ENCODE results near the gene NCBP1.
"Not testable (repeated sequence)": the region's sequence is repeated elsewhere in the genome, so short reads cannot be mapped to it uniquely, and the experiment has no call there.

NCBP1 gene

GRCh38 chr9:97695995-97696802 lies 62.6 kb downstream of the NCBP1 start:
- Histone ChIP-seq H3K9ac (ENCODE audit: insufficient read length) (peak overlapping the region; percentile 89), H3K4me3 (peak overlapping the region; percentile 98), H3K27ac (no peak overlapping the region), H3K9me3 (ENCODE audit: low read depth, low read length) (no peaks in the 10 kb centered on the region), H3K36me3 (ENCODE audit: insufficient read depth, low read length) (peaks cover 14% of the 10 kb centered on the region)
- no peak for TF ChIP-seq EZH2 (IDR thresholded peaks at IDR 0.05)
- no peak for TF ChIP-seq POLR2AphosphoS5 (IDR thresholded peaks at IDR 0.05; ENCODE audit: borderline replicate concordance, low read depth, low read length)
- no peak for TF ChIP-seq FOXP2 (optimal IDR thresholded peaks at IDR 0.05; ENCODE audit: control extremely low read depth, extremely low read length, insufficient read depth)
- no peak for DNase-seq (ENCODE audit: low read depth, low spot score)

DNA sequence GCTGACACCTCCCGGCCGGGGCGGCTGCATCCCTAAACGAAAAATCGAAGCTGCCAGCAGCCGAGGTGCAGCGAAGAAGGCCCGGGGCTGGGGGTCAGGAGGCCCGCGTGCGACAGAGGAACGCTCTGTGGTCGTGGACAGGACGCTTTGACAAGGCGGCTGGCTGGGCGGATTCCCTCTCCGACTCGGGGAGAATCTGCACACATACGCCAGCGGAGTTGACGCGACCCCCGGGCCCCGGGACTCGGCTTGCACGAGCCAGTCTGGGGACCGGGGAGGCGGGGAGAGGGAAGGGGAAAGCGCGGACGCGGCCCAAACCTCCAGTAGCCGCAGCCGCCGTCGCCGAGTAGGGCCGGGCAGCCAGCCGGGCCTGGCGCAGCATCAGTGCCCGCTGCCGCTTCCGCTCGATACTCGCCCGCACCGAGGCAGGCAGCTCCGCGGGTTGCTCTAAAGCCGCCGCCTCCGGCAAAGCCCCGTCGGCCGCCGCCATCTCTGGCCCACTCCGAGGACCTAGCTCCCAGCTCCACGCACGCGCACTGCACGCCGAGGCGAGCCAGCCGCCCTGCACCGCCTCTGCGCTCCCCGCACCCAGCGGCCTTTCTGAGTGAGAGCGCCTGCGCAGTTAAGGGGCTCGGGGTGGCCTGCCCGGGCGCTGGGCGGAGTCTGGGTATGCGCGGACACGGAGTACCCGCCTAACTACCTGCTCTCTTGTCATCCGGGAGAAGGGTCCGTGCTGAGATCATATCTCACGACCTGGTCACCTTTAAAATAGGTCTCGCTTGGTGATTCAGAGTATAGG lies 63.4 kb downstream of the NCBP1 start, which contains the start of gene XPA:
XPA (minus strand) TSS at position 538 of the 799 bp plus-strand sequence; CDS start at position 490, 48 bp downstream.
- Histone ChIP-seq H3K27ac (no peak within 1 kb of the TSS), H3K36me3 (ENCODE audit: insufficient read depth, low read length) (peaks cover 11% of the 10 kb centered on the region), H3K9me3 (ENCODE audit: low read depth, low read length) (no peaks in the 10 kb centered on the region), H3K9ac (ENCODE audit: insufficient read length) (peak within 1 kb of the TSS; percentile 89), H3K4me3 (peak within 1 kb of the TSS; percentile 98)
- no peak for TF ChIP-seq FOXP2 (optimal IDR thresholded peaks at IDR 0.05; ENCODE audit: control extremely low read depth, extremely low read length, insufficient read depth)
- TF ChIP-seq POLR2AphosphoS5 (IDR thresholded peaks at IDR 0.05; ENCODE audit: borderline replicate concordance, low read depth, low read length) = peak; percentile 91
- DNase-seq (ENCODE audit: low read depth, low spot score) = peak; percentile 52

DNA sequence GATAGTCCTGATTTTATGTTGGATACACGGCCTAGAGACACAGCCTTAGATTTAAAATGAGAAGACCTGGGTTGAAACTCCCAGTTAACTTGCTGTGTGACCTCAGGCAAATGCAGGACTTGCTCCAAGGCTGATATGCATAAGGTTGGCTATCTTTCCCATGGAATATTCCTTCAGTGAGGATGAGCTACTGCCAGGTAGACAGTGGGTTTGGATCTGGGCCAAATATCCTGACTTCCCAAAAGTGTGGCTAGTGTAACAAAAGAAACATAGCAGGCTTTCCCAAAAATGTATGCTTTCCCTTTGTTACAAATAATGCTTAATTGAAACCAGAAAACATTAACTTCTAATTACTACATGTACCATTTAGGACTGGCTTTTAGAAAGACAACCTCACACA lies 64.2 kb downstream of the NCBP1 start:
- H3K9me3 ChIP-seq (ENCODE audit: low read depth, low read length) = no peaks in the 10 kb centered on the region
- H3K4me3 ChIP-seq = peak overlapping the region; percentile 98
- TF ChIP-seq FOXP2 (optimal IDR thresholded peaks at IDR 0.05; ENCODE audit: control extremely low read depth, extremely low read length, insufficient read depth) (no peak), EZH2 (IDR thresholded peaks at IDR 0.05) (no peak), POLR2AphosphoS5 (IDR thresholded peaks at IDR 0.05; ENCODE audit: borderline replicate concordance, low read depth, low read length) (no peak)
- DNase-seq (ENCODE audit: low read depth, low spot score) = no peak
- peaks cover 10% of the 10 kb centered on the region for H3K36me3 ChIP-seq (ENCODE audit: insufficient read depth, low read length)
- no peak overlapping the region for H3K27ac ChIP-seq
- no peak overlapping the region for H3K9ac ChIP-seq (ENCODE audit: insufficient read length)

GRCh38 chr9:97698865-97699264 lies 65.2 kb downstream of the NCBP1 start:
- Histone ChIP-seq H3K27ac (no peak overlapping the region), H3K9ac (ENCODE audit: insufficient read length) (no peak overlapping the region), H3K4me3 (no peak overlapping the region), H3K36me3 (ENCODE audit: insufficient read depth, low read length) (no peaks in the 10 kb centered on the region), H3K9me3 (ENCODE audit: low read depth, low read length) (no peaks in the 10 kb centered on the region)
- TF ChIP-seq POLR2AphosphoS5 (IDR thresholded peaks at IDR 0.05; ENCODE audit: borderline replicate concordance, low read depth, low read length) (no peak), FOXP2 (optimal IDR thresholded peaks at IDR 0.05; ENCODE audit: control extremely low read depth, extremely low read length, insufficient read depth) (no peak), EZH2 (IDR thresholded peaks at IDR 0.05) (no peak)
- no peak for DNase-seq (ENCODE audit: low read depth, low spot score)

DNA sequence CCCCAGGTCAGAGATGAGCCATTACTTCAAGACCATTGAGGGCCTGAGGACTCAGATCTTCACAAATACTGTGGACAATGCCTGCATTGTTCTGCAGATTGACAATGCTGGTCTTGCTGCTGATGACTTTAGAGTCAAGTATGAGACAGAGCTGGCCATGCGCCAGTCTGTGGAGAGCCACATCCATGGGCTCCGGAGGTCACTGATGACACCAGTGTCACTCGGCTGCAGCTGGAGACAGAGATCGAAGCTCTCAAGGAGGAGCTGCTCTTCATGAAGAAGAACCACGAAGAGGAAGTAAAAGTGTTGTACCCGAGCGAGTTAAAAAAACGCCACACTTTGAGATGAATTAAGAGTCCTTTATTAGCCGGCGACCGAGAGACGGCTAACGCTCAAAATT lies 65.7 kb downstream of the NCBP1 start:
- not testable (repeated sequence) for H3K9ac ChIP-seq (ENCODE audit: insufficient read length); H3K27ac ChIP-seq; H3K36me3 ChIP-seq (ENCODE audit: insufficient read depth, low read length); DNase-seq (ENCODE audit: low read depth, low spot score); H3K9me3 ChIP-seq (ENCODE audit: low read depth, low read length); H3K4me3 ChIP-seq

- not testable (repeated sequence) for H3K9ac ChIP-seq (ENCODE audit: insufficient read length); DNase-seq (ENCODE audit: low read depth, low spot score); H3K27ac ChIP-seq; H3K36me3 ChIP-seq (ENCODE audit: insufficient read depth, low read length); H3K9me3 ChIP-seq (ENCODE audit: low read depth, low read length); H3K4me3 ChIP-seq
Measured at GRCh38 chr9:97699824-97700223, 66.2 kb downstream of the NCBP1 start.

DNA sequence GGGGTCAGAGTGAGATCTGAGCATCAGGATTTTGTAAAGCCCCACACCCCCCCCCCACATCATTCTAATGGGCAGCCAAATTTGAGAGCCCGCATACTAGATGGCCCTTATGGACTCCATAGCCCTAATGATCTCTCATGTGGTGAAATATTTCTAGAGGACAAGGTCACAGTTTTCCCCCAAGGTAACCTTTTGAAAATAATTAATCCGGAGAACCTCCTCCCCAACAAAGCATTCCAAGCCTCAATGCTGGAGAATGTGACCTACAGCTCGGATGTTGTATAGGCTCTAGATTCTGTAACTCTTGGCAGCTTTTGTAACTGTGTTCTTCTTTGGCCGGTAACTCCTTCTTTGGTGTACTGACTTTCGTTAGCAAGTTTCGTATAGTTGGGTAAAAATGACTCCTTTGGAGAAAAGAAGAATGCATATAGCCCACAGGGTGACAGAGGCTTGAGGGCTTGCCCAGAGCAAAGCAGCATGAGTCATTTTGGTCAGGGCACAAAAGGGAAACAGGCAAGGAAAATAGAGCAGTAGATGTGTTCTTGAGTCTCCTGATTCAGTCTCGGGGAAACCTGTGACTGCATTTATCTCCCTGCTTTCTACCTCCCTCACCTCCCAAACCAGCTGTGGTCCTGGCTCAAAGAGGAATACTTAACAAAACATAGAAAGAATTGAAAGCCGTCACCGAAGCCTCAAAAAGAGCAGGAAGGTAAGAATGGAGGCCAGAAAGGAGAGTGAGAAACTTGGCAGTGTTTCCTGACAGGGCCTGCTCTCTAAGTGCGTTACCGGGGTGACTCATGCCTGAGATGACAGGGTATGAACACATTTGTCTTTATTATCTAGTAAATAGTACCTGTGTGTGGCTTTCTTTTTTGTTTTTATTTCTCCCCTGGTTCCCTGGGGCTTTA lies 70.1 kb downstream of the NCBP1 start:
- Histone ChIP-seq H3K9ac (ENCODE audit: insufficient read length) (no peak overlapping the region), H3K4me3 (no peak overlapping the region), H3K27ac (no peak overlapping the region), H3K36me3 (ENCODE audit: insufficient read depth, low read length) (no peaks in the 10 kb centered on the region), H3K9me3 (ENCODE audit: low read depth, low read length) (no peaks in the 10 kb centered on the region)
- DNase-seq (ENCODE audit: low read depth, low spot score) = no peak
- TF ChIP-seq POLR2AphosphoS5 (IDR thresholded peaks at IDR 0.05; ENCODE audit: borderline replicate concordance, low read depth, low read length) = no peak
- TF ChIP-seq FOXP2 (optimal IDR thresholded peaks at IDR 0.05; ENCODE audit: control extremely low read depth, extremely low read length, insufficient read depth) = no peak
- no peak for TF ChIP-seq EZH2 (IDR thresholded peaks at IDR 0.05)

DNA sequence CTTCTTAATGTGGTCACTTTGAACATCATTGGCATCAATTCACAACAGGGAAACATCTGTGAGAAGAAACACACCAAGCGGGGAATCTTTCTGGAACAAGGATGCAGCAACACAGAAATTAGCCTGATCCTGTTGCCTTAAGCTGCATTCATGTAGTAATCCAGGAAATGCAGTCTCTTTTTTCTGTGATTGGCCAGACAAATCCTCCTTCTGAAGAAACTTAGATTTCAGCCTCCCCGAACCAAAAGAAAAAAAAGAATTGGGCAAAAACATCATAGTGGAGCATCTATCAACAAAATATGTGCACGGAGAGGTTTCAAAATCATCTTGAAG lies 70.7 kb downstream of the NCBP1 start:
- DNase-seq (ENCODE audit: low read depth, low spot score) = no peak
- H3K27ac ChIP-seq = no peak overlapping the region
- TF ChIP-seq POLR2AphosphoS5 (IDR thresholded peaks at IDR 0.05; ENCODE audit: borderline replicate concordance, low read depth, low read length) (no peak), EZH2 (IDR thresholded peaks at IDR 0.05) (no peak), FOXP2 (optimal IDR thresholded peaks at IDR 0.05; ENCODE audit: control extremely low read depth, extremely low read length, insufficient read depth) (no peak)
- H3K4me3 ChIP-seq = no peak overlapping the region
- no peak overlapping the region for H3K9ac ChIP-seq (ENCODE audit: insufficient read length)
- H3K9me3 ChIP-seq (ENCODE audit: low read depth, low read length) = no peaks in the 10 kb centered on the region
- H3K36me3 ChIP-seq (ENCODE audit: insufficient read depth, low read length) = no peaks in the 10 kb centered on the region
